HG02852 (cell line): Measurements from ENCODE around the gene ADGRL2.

Source experiments
- ATAC-seq: cut with Tn5 transposase; IDR thresholded peaks from one replicate; pipeline ENCODE4 v1.9.1; 2021; ENCODE audit warnings: mild to moderate bottlenecking, moderate library complexity; ENCODE audit not compliant: unreplicated experiment

Gene ADGRL2

GRCh38 chr1:81805537-81806431 is 5.0 kb downstream of the ADGRL2 start:
- no peak for ATAC-seq

GRCh38 chr1:81806432-81806770 is 5.7 kb downstream of the ADGRL2 start:
- no peak for ATAC-seq

- no peak for ATAC-seq
These were observed 8.0 kb downstream of the ADGRL2 start for GRCh38 chr1:81808760-81809159.

DNA sequence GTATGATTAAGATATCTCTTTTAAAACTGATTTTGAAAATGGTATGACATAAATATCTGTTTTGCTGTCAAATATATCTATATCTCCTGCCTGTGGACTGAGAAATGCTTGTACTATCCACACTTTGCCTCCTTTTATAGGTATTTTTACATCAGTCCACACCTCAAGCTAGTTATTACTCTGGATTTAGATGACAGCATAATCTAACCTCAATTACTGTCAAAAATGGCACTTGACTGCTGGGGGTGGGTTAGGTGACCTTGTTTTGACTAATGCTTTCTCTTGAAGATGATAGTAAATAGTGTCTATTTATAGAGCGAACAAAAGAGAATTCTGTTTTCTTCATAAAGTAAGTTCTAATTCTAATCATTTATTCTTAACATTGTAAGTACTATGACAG is 9.1 kb downstream of the ADGRL2 start:
- ATAC-seq: no peak

GRCh38 chr1:81811757-81812371 is 11.1 kb downstream of the ADGRL2 start:
- no peak for ATAC-seq

GRCh38 chr1:81812712-81813111 is 12.0 kb downstream of the ADGRL2 start:
- no peak for ATAC-seq

DNA sequence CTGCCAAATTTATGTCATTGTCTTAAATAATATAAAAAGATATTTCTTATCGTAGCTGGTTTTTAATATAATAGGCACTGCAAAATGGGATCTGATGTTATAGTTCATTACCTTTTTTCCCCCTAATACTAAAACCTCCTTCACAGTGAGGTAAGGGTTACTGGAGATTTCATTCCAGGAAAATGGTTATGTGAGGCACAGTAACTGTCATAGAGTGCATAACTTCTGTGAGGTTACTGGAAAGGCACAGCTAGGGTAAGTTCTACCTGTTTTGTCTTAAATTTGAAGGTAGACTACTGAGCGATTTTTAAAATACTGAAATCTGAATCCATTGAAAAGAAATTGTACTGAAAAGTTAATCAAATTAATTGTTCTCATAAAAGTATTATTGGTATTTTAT is 13.0 kb downstream of the ADGRL2 start:
- no peak for ATAC-seq

- ATAC-seq: no peak
These were observed 18.9 kb downstream of the ADGRL2 start for GRCh38 chr1:81819613-81820012.

- no peak for ATAC-seq
These were observed 20.0 kb downstream of the ADGRL2 start for GRCh38 chr1:81820765-81821164.

GRCh38 chr1:81823082-81823481 is 22.3 kb downstream of the ADGRL2 start:
- no peak for ATAC-seq

GRCh38 chr1:81824759-81825158 is 24.0 kb downstream of the ADGRL2 start:
- no peak for ATAC-seq

- no peak for ATAC-seq
These were observed 27.2 kb downstream of the ADGRL2 start for GRCh38 chr1:81827942-81828341.

DNA sequence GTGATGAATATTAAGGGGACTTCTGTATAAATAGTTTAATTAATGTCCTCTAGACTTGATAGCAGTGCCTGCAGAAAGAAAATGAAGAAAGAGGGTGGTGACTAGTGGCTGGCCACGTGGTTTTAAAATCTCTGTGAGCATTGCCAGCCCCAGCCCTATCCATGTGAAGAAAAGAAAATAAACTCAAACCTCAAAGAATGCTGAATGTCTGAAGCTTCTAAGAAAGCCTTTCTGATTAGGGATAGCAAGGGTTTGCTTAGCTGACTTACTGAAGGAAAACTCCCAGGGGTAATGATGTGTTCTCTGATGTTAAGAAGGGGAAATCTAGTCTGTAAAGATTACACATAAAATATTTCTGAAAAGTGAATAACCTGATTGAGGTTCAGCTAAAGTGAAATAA is 31.8 kb downstream of the ADGRL2 start:
- ATAC-seq: no peak

DNA sequence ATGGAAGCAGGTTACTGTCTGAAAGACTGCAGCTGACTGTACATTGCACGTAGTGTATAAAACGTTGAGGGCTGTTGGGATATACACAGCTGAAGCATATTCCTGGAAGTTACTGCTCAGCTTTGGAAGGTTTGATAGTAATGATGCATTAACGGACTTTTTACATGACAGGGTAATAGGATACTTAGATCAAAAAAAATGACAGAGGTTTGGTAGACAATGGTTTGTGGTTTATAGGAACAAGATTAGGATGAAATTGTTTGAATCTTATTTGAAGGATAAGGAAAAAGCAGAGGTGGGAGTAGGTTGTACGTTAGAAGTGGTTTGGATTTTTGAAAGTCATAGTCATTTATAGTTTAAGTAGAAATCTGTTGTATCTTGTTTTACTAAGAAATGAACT is 33.0 kb downstream of the ADGRL2 start:
- no peak for ATAC-seq

DNA sequence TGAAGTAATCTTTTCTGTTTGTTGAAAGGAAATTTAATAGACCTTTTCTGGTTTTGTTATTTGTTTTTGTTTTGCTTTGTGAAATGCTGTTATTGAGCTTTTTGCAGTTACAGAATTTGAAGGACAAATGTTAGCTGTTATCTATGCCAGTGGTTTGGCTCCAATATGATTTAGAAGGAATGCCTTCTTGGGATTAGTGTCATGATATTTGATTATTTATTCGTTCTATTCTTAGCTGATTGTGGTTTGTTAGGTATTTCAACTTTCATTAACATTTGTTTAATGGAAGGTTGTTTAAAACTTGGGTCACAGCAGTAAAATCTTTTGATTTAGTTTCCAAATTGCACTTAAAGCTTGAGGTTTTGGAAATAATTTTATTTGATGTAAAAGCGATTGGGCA is 33.5 kb downstream of the ADGRL2 start:
- ATAC-seq: no peak

- no peak for ATAC-seq
These were observed 34.4 kb downstream of the ADGRL2 start for GRCh38 chr1:81834921-81835698.

GRCh38 chr1:81836007-81836626 is 35.4 kb downstream of the ADGRL2 start:
- ATAC-seq: no peak

DNA sequence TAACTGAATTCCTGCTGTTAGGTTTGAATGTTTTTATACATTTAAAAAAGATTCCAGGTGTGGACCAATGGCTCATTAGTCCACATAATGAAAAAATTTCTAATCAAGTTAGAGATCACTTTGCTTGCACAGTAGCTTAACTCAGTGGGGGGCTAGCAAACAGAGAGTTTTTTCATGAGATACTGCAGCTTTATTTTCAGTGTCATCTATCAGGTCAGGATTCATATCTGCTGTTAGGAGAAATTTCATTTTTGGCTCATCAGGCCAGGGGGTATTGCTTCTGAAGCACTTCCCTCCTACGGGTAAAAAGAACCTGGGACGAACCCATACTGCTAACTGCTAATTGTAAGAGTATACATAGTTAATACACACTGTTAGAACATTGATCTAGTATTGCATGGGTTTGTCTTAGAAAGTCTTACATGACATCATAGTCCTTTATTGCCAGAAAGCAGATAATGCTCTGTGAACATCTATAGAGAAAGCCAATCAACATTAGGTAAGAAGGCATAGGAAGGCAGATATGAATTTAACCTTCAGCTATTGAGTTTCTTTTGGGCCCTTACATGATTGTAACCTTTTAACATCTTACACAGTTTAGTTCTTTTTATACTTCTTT is 38.0 kb downstream of the ADGRL2 start:
- ATAC-seq: no peak

GRCh38 chr1:81840805-81841204 is 40.1 kb downstream of the ADGRL2 start:
- ATAC-seq: no peak

- no peak for ATAC-seq
These were observed 41.1 kb downstream of the ADGRL2 start for GRCh38 chr1:81841795-81842194.

DNA sequence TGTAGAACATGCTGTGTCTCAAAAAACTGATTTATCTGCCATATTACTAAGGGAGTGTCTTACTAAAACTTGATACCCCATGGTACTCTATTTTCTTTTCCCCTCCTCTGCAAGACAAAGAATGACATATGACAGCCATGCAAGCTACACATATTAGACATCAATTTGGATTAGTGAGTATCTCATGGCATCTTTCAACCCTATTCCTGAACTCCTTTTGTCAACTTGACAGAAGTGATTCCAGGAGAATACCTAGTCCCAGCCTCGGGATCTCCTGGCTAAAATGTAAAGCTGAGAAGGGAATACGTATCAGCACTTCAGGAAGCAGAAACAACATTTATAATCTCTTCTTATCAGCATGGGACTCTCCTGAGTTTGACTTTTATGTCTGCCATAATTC is 43.7 kb downstream of the ADGRL2 start:
- no peak for ATAC-seq
